NB4 (cell line): ENCODE measurements around the gene KIRREL2.

ENCODE experiments used
- DNase-seq: peaks from one replicate; pipeline ENCODE4 v3.0.0; 2010; ENCODE audit warnings: low read depth
- H3K4me3 ChIP-seq: one replicate; pipeline ENCODE4 v1.5.1; 2011; ENCODE audit warnings: mild to moderate bottlenecking, low read depth, low read length, moderate library complexity
- MYC ChIP-seq: IDR thresholded peaks from 2 replicates; pipeline ENCODE4 v1.6.1; 2011; ENCODE audit warnings: low read depth, low read length
- POLR2A ChIP-seq: IDR thresholded peaks from 2 replicates; pipeline ENCODE4 v1.6.1; 2011; ENCODE audit warnings: mild to moderate bottlenecking; ENCODE audit not compliant: insufficient read length; ENCODE audit errors: extremely low read depth
- TF ChIP-seq, protein P1 (sequence below): IDR thresholded peaks from one replicate; pipeline ENCODE4 v1.5.1; 2012; ENCODE audit warnings: low read depth, low read length
- TF ChIP-seq, protein P2 (sequence below): IDR thresholded peaks from 2 replicates; pipeline ENCODE4 v1.6.1; 2011; ENCODE audit warnings: low read depth, low read length

KIRREL2 gene

DNA sequence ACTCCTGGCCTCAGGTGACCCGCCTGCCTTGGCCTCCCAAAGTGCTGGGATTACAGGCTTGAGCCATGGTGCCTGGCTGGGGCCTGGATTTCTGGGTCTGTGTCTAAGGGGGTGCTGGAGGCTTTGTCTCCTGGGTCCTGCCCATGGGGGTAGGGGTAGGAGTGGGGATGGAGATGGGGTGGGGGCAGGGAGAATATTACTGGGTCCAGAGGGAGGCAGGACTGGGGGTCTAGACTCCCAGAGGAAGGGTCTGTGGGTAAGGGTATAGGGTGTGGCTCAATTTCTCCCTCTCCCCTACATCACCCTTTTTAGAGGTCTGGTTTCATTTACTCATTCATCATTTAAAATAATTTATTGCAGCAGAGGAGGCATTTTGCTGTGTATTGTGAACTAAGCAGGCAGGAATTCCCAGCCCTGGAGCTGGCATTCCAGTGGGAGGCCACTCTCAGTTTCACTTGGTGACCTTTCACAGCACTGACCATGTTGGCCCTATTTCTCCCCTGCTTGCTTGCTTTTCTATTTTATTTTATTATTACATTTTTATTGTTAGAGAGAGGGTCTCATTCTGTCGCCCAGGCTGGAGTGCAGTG lies 44.4 kb downstream of the KIRREL2 start:
- DNase-seq: no peak
- no peak for TF ChIP-seq POLR2A
- TF ChIP-seq, protein P1, sequence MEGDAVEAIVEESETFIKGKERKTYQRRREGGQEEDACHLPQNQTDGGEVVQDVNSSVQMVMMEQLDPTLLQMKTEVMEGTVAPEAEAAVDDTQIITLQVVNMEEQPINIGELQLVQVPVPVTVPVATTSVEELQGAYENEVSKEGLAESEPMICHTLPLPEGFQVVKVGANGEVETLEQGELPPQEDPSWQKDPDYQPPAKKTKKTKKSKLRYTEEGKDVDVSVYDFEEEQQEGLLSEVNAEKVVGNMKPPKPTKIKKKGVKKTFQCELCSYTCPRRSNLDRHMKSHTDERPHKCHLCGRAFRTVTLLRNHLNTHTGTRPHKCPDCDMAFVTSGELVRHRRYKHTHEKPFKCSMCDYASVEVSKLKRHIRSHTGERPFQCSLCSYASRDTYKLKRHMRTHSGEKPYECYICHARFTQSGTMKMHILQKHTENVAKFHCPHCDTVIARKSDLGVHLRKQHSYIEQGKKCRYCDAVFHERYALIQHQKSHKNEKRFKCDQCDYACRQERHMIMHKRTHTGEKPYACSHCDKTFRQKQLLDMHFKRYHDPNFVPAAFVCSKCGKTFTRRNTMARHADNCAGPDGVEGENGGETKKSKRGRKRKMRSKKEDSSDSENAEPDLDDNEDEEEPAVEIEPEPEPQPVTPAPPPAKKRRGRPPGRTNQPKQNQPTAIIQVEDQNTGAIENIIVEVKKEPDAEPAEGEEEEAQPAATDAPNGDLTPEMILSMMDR: no peak
- TF ChIP-seq MYC: no peak
- TF ChIP-seq, protein P2, sequence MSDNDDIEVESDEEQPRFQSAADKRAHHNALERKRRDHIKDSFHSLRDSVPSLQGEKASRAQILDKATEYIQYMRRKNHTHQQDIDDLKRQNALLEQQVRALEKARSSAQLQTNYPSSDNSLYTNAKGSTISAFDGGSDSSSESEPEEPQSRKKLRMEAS: no peak
- peak overlapping the region; percentile 40 for H3K4me3 ChIP-seq

DNA sequence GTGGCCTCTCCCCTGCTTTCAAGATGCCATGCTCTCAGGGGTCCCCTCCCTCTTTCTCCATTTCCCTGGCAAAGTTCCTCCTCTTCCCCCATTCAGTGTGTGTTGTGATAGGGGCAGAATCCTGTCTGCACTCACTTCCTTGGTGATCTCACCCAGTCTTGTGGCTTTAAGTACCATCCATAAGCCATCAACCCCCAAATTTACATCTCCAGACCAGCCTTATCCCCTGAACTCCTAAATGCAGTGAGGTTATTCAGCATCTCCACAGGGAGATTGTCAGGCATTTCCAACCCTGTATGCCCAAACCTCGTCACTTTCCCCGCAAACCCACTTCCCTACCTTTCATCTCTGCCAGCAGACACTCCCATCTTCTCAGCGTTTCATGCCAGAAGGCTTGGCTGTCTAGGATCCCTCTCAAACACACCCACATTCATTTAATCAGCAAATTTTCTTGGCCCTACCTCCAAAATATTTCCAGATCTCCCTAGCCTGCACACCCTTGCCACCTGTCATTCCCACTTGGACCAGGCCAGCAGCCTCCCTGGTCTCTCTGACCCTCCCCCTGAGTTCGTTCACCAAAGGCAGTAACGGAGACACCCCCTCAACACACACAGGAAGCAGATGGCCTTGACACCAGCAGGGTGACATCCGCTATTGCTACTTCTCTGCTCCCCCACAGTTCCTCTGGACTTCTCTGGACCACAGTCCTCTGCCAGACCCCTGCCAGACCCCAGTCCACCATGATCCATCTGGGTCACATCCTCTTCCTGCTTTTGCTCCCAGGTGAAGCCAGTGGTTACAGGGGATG lies 45.3 kb downstream of the KIRREL2 start, which contains the start of gene HCST:
Gene HCST (plus strand): TSS at position 676 of the 808 bp plus-strand sequence. CDS start 65 bp downstream, at position 741.
- DNase-seq: peak; percentile 81
- H3K4me3 ChIP-seq: peak within 1 kb of the TSS; percentile 40
- TF ChIP-seq, protein P2: 0 out of 2 replicates have a peak, but pooled peaks have one; percentile 66
- TF ChIP-seq POLR2A (no peak), MYC (peak; percentile 50; the same call in 1 of the 2 replicates)
- TF ChIP-seq, protein P1: no peak

DNA sequence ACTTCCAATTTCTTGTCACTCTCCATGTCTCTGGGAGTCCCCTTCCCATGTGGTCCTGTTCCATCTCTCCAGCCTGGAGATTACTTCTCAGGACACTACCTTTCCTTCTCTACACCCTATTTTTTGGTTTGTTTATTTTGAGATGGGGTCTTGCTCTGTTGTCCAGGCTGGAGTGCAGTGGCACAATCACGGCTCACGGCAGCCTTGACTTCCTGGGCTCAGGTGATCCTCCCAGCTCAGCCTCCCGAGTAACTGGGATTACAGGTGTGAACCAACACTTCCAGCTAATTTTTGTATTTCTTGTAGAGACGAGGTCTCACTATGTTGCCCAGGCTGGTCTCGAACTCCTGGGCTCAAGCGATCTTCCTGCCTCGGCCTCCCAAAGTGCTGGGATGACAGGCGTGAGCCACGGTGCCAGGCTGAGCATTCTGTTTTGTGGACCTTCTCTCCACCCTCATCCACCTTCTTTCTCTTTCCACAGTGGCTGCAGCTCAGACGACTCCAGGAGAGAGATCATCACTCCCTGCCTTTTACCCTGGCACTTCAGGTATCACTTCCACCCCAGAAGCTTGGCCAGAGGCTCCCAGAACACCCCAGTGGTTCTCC lies 46.3 kb downstream of the KIRREL2 start:
- peak overlapping the region; percentile 40 for H3K4me3 ChIP-seq
- DNase-seq: no peak
- TF ChIP-seq, protein P2: no peak
- TF ChIP-seq MYC: no peak
- TF ChIP-seq, protein P1: no peak

DNA sequence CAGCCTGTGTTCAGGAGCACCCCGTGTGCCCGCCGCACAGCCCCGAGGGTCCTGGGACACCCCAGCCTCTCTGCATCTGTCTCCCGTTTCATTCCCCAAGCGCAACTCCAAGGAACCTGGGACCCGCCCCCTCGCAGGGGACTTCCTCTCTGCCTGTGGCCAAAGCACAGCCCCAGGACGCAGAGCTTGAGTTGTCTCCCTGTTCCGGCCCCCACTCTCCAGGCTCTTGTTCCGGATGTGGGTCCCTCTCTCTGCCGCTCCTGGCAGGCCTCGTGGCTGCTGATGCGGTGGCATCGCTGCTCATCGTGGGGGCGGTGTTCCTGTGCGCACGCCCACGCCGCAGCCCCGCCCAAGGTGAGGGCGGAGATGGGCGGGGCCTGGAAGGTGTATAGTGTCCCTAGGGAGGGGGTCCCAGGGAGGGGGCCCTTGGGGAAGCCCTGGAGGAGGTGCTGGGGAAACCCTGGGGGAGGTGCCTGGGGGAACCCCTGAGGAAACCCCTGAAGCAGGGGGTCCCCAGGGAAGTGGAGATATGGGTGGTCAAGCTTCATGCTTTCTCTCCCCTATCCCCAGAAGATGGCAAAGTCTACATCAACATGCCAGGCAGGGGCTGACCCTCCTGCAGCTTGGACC lies 47.0 kb downstream of the KIRREL2 start:
- H3K4me3 ChIP-seq: peak overlapping the region; percentile 40
- TF ChIP-seq MYC: peak; percentile 98
- TF ChIP-seq, protein P2: peak; percentile 92
- TF ChIP-seq, protein P1: no peak
- peak; percentile 96 for DNase-seq

DNA sequence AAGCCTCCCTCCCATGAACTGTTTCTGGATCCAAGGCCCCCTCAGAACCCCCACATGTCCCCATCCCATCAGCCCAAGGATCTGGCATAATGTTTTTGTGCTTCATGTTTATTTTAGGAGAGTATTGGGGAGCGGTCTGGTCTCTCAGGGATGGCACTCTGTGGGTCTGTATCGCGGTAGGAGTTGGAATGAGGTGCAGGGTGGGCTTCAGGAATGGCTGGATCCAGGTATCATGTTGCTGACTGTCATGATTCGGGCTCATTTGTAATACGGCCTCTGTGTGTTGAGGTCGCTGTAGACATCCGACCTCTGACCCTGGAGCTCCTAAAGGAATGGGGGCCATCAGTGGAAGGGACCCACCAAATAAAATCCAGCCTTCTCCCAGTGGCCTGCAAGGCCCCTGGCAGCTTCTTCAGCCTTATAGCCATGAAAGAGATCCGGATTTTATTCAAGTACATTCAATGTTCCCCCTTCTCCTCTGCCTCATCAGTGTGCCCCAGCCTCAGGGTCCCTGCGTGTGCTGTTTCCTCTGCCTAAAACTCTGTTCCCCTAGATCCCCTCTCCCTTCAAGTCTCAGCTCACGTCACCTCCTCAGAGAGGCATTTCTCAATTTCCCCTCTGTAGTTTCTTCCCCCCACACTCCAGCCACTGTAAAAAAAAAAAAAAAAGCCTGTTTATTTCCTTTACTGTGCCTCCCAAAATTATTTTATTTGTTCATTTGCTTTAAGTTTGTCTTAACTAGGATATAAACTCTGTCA lies 47.8 kb downstream of the KIRREL2 start:
- H3K4me3 ChIP-seq: no peak overlapping the region
- TF ChIP-seq, protein P2: no peak
- TF ChIP-seq MYC: no peak
- TF ChIP-seq, protein P1: no peak
- TF ChIP-seq POLR2A: no peak
- DNase-seq: peak; percentile 77
